ENCODE measurements around the gene SNX24. TPM values are rescaled to one million over a fixed set of nuclear protein-coding genes. Genes with fewer than 3 reads are reported as not detected.

Gene SNX24
- total RNA-seq, 6 experiments from 2014 or later = 6.2 to 23.7 (median 12.5) TPM

DNA sequence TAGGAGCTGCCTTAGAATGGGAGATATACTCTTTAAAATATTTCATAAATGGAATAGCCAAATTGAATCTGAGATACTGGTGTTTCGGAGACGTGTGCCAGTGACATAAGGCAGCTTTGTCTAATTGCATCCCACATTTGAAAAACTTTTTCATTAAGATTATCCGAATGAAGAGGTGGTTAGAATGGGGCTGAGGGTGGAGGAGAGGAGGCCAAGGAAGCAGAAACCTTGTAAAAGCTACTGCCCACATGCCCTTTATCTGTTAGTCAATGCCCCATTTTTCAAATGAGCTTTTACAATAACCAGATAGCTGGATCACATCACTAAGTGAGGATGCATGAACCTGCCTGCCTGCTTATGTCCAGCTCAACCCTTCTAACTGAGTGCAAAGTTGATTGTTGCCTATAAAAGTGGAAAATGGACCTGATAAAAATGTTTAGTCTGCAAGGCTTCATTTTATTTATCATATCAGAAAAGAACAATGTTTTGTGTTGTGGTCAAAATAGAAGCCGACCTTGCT is 34.8 kb downstream of the SNX24 start:
- no peaks in the 10 kb centered on the region for H3K27me3 ChIP-seq
- no peak overlapping the region for H3K4me3 ChIP-seq
- no peaks in the 10 kb centered on the region for H3K36me3 ChIP-seq
- TF ChIP-seq CTCF (IDR thresholded peaks at IDR 0.05) = no peak
- no peak for TF ChIP-seq POLR2A (IDR thresholded peaks at IDR 0.05)
- no peak overlapping the region for H3K27ac ChIP-seq
- ATAC-seq = no peak
- intact Hi-C loops (cut with DNase I) = no loop called here
- no peaks in the 10 kb centered on the region for H3K9me3 ChIP-seq
- no peak for DNase-seq
- no peaks in the 10 kb centered on the region for H3K4me1 ChIP-seq
- WGBS (ENCODE audit: insufficient coverage, low coverage, low lambda C conversion rate, missing lambda C conversion rate) = 78% methylated on average over 4 of the region's 4 CpGs

GRCh38 chr5:122880749-122881148 is 35.3 kb downstream of the SNX24 start:
- TF ChIP-seq CTCF (IDR thresholded peaks at IDR 0.05) (no peak), POLR2A (IDR thresholded peaks at IDR 0.05) (no peak)
- 100% methylated on average over 1 of the region's 3 CpGs for whole genome bisulfite sequencing (ENCODE audit: insufficient coverage, low coverage, low lambda C conversion rate, missing lambda C conversion rate)
- no peaks in the 10 kb centered on the region for H3K9me3 ChIP-seq
- H3K27me3 ChIP-seq = no peaks in the 10 kb centered on the region
- H3K4me1 ChIP-seq = no peaks in the 10 kb centered on the region
- ATAC-seq (no peak), DNase-seq (no peak)
- H3K4me3 ChIP-seq = no peak overlapping the region
- H3K27ac ChIP-seq = no peak overlapping the region
- intact Hi-C loops (cut with DNase I) = no loop called here
- H3K36me3 ChIP-seq = no peaks in the 10 kb centered on the region

- H3K27me3 ChIP-seq = no peaks in the 10 kb centered on the region
- intact Hi-C loops (cut with DNase I) = no loop called here
- no peak overlapping the region for H3K4me3 ChIP-seq
- H3K4me1 ChIP-seq = no peaks in the 10 kb centered on the region
- DNase-seq (no peak), ATAC-seq (peak in 1 of 4 donors; percentile 28)
- TF ChIP-seq POLR2A (IDR thresholded peaks at IDR 0.05) = no peak
- no peak for TF ChIP-seq CTCF (IDR thresholded peaks at IDR 0.05)
- no peaks in the 10 kb centered on the region for H3K9me3 ChIP-seq
- 89% methylated on average over 3 of the region's 3 CpGs for WGBS (ENCODE audit: insufficient coverage, low coverage, low lambda C conversion rate, missing lambda C conversion rate)
- no peaks in the 10 kb centered on the region for H3K36me3 ChIP-seq
- H3K27ac ChIP-seq = no peak overlapping the region
Observed at GRCh38 chr5:122882831-122883230, 37.4 kb downstream of the SNX24 start.

DNA sequence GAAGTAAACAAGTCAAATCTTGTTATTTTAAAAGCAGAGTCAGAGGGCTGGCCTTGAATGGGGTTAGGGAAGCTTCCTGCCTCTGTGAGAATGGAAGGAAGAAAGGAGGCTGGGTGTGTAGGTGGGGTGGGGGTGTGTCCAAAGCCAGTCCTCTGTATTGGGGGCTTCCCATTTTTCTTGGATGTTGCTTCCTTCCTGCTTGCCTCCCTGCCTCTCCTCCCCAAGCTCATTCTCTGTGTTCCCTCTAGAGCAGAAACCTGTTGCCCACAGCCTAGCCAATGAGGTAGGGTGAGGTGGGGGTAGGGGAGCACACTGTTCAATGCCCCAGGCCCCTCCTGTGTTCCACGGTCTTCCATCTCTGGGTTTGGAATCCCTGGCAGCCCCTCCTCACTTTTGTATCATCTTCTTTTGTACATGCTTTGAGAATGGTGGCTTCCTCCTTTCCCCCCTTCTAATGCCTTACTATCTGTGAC is 39.7 kb downstream of the SNX24 start:
- no peak overlapping the region for H3K27ac ChIP-seq
- no peaks in the 10 kb centered on the region for H3K36me3 ChIP-seq
- no peaks in the 10 kb centered on the region for H3K9me3 ChIP-seq
- 71% methylated on average over 1 of the region's 1 CpG for WGBS (ENCODE audit: insufficient coverage, low coverage, low lambda C conversion rate, missing lambda C conversion rate)
- DNase-seq (no peak), ATAC-seq (no peak)
- intact Hi-C loops (cut with DNase I) = no loop called here
- H3K4me1 ChIP-seq = no peaks in the 10 kb centered on the region
- no peaks in the 10 kb centered on the region for H3K27me3 ChIP-seq
- TF ChIP-seq POLR2A (IDR thresholded peaks at IDR 0.05) = no peak
- no peak for TF ChIP-seq CTCF (IDR thresholded peaks at IDR 0.05)
- no peak overlapping the region for H3K4me3 ChIP-seq

DNA sequence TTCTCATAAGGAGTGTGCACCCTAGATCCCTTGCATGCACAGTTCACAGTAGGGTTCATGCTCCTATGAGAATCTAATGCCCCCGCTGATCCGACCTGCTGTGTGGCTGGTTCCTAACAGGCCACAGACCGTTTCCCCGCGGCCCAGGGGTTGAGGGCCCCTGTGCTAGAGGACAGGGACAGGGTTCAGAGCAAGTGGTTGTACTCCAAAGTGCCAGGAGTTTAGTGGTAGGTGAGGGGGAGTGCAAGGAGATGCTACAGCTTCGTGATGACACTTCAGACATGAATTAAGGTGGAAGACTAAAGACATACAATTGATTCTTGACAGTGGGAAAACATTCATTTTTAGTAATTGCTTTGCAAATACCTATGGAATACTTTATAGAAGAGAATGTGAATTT is 40.5 kb downstream of the SNX24 start:
- Histone ChIP-seq H3K36me3 (no peaks in the 10 kb centered on the region), H3K27ac (no peak overlapping the region), H3K9me3 (no peaks in the 10 kb centered on the region), H3K4me1 (no peaks in the 10 kb centered on the region), H3K27me3 (no peaks in the 10 kb centered on the region), H3K4me3 (no peak overlapping the region)
- TF ChIP-seq CTCF (IDR thresholded peaks at IDR 0.05) (no peak), POLR2A (IDR thresholded peaks at IDR 0.05) (no peak)
- no peak for DNase-seq
- 67% methylated on average over 1 of the region's 6 CpGs for WGBS (ENCODE audit: insufficient coverage, low coverage, low lambda C conversion rate, missing lambda C conversion rate)
- intact Hi-C loops (cut with DNase I) = no loop called here
- ATAC-seq = no peak

Measured in right lobe of liver (tissue), 6 donors.